NK-92 (cell line): ENCODE data around the gene PAK1.

ENCODE experiments used
- DNase-seq: peaks from one replicate; lab custom pipeline; 2025; ENCODE audit not compliant: unreplicated experiment; lab: John Stamatoyannopoulos, UW

The PAK1 gene

DNA sequence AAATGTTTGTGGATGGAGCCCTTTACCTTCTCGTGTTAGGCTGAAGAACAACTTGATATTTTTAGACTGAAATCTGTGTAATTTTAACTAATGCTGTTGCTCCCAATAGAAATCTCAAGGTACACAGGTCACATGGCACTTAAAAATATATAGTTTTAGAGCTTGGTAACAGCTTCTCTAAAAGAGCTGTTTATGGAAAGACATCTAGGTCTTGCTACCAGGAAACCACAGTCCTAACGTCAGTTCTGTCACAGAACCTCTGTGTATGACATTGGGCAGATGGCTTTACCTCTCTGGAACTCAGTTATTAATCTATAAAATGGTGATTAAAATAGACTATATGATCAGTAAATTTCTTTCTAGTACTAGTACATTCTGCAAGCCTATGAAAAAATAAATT, 35.4 kb downstream of the PAK1 start:
- no peak for DNase-seq

DNA sequence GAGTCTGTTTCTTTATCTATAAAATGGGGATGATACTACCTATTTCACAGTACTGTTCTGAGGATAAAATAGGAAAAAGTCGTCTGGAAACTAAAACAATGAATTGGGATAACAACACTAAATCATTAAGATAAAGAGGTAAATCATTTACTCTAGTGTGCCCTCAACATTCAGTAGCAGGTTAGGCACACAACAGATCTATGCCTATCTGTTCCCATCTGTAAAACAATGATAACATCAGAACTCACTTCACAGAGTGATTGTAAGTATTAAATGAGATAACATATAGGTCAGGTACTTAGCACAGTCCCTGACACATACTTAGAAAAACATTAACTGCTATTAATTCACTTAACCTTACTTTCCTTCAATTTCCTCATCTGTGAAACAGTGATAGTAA, 36.9 kb downstream of the PAK1 start:
- no peak for DNase-seq

DNA sequence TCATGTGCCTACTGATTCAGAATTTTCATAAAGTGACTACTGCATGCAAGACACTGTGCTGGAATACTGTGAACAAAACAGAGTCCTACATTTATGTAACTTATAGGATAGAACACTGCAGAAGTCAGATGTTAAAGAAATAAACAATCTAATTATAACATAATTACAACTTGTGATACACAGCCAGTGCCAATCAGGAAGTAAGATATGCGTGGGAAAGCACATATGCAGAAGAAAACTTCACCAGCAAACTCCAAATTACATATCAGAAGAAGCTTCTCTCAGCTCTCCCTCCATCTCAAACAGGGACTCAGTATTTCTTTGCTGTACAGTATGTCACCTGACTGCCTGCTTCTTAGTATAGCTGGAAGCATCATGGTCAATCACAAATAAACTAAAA, 37.4 kb downstream of the PAK1 start:
- no peak for DNase-seq

DNA sequence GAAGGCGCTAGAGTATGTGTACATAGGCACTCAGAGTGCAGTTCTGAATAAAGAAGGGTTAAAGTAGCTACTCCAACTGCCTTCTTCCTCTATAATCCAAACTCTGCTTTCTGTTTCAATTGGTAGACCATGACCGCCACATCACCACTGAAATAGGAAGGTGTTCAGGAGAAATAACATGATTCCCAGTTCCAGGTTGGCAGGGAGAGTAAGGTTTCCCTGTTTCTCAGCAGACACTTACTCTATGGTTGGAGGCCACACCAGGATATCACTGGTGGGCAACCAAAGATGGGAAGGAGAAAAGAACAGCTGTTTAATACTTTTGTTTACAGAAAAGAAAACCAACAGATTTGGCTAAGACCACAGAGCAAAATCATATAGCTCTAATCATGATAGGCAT, 37.9 kb downstream of the PAK1 start:
- no peak for DNase-seq

DNA sequence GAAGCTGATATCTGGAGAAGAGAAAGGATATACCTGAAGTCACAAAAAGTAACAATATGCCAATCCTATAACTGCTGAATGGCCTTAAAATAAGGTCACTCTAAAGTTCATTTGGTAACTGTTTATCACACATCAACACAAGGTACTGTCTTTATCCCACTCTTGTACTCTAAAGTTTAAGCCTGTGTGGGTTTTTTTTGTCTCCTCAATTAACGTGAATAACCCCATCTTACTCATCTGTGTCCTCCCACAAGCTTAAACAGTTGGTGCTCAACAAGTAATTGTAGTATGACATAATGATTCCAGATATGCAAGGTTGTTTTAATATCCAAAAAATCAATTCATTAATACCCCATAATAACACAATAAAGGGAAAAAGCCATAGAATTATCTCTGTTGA, 42.1 kb downstream of the PAK1 start:
- no peak for DNase-seq

DNA sequence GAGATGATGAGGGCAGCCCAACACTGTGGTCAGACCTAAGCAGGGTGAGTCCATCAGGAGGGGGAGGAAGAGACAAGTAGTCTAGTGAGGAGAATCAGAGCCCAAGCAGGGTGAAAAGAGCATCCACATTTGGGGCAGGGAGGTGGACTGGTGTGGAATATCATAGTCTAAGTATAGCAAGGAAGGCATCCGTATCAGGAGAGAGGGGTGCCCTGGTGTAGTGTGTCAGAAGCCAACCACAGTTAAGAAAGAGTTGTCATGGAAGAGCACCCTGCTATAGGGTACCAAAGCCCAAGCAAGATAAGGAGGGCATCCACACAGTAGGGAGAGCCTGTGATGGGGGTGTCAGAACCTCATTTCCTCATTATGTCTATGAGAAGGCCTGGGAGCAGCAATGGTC, 45.3 kb downstream of the PAK1 start:
- DNase-seq, result no peak

DNA sequence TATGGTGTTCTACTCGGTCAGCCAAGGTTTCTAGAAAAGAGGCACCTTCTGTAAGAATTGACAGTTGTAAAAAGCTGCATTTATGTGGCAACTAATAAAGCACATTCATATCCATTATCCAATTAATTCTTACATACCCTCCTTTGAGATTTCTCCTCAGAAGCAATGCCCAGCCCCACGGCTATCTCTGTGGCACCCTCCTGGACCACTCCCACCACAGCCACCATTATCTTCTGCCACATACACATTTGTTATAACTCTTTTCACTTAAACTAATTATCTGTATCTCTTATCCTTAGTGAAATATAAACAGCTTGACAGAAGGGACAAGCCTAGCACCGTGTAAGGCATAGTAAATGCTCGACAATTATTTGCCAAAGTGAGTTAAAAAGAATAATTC, 48.5 kb downstream of the PAK1 start:
- DNase-seq, result no peak

DNA sequence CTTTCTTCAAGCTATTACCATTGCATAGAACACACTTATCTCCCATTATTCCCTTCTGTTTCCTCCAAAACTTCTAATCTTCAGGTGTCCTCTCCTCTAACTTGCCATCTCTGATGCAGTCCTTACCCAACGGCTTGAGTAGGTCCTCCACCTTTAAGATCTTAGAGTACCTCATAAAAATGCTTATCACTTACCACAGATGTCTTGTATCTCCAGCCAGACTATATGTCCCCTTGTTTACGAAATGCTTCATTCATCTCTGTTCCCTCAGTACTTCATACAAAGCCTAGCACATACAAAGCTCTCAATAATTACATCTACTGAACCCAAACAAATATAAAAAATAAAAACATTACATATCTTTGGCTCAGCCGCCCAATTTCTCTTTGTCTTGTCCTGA, 49.2 kb downstream of the PAK1 start:
- no peak for DNase-seq

DNA sequence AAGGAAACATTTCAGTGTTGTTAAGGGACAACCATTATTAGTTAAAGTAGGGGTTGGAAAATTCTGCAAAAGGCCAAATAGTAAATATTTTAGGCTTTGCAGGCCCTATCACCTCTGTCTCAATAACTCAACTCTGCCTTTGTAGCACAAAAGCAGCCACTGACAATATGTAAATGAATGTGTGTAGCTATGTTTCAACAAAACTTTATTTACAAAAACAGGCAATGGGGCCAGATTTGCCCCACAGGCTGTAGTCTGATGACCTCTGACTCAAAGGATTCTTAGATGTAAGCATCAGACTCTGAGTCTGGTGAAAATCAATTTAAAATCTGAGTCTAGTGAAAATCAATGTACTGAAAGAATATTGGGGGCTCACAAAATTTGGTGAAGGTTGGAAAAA, 50.3 kb downstream of the PAK1 start:
- no peak for DNase-seq

DNA sequence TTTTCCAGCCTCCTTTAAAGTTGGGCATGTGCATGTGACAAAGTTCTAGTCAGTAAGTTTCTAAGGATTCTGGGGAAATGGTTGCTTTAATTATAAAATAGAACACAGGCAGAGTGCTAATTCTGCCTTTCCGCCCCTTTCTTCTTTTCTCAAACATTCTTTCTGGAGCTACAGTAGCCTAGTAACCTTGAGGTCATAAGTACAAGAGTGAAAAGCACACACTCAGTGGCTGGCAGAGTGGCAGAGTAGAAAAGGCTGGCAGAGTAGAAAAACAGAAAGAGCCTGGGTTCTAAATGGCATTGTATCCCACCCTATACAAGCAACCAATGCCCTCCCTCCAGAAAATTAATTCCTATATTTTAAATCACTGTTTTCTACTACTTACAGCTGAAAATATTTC, 51.2 kb downstream of the PAK1 start:
- DNase-seq, result no peak

DNA sequence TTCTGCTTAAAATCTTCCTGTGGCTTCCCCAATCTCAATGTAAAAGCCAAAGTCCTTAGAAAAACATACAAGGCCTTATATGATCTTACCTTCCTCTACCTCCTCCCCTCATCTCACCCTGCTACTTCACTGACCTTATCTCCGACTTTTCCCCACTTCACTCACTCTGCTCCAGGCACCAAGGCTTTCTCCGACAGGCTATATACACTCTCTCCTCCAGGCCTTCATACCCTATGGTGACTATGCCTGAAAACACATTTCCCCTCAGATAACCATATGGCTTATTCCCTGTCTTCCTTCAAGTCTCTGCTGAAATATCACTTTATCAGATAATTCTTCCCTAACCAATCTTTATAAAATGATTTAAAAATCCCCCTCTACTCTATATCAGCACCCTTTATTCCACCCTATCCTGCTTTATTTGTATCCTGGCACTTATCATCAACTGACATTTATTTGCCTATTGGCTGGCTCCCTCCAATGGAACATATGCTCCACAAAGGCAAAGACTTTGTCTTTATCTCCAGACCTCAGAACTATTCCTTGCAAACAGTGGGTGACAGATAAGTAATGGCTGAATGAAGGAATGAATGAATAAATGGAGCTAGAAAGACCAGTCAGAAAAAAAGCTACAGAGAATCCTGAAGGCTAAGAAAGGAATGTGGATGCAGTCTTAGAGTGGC, 52.7 kb downstream of the PAK1 start:
- no peak for DNase-seq

DNA sequence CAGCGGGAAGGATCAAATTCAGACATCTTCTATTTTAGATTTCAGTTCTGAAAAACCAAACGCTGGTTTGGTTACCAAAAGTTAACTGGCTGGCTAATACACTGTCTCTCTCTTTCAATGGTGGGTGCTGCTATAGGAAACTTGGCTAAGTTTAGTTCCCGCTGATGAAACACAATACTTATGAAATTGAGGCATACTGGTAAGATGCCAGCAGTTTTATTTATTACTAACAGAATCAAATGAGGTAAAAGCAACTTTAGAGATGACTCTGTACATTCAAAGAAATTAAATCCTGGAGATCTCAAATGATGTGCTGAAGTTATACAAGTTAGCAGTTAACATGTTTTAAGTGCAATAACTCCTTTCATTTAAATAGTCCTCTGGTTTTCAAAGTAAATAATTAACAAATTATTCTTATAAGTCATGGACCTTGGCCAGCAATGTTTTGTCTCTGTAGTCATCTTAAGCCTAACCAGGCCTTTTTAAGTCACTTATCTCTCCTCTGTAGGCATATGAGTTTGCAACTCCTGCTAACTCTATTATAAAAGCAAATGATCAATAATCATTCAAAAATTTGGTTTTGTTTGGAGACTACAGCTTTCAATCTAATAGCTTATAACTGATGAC, 54.8 kb downstream of the PAK1 start:
- no peak for DNase-seq

DNA sequence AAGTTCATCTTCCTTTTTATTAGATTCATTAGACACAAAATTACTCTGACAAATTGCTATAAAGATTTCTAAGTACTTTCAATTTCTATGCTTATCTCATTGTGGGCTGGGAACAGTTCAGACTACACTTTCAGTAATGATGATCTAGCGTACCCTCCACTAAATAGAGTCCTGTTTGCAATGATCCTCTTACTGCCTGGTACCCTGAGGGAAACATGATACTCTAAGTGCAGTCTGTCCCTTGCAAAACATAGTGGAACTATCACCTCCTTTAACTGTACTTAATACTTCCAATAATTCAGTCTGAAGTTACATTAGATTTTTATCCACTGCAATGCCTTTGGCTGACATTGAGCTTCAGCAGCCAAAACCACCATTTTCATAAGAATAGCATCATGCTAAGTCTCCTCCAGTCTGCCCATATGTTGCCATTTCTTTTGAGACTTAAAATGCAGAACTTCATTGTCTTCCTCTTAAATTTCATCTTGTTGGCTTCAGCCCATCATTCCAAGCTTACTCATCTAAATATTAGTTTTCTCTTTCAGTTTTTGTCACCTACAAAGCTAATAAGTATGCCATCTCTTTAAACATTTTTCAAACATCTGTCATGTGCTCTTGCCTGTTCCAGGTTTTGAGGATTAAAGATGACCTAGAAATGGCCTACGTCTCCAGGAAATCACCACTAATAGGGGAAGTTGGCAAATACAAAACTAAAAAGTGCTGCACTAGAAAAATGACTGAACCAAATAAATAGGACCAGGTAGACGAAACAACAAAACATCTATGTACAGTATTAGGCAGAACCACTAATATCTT, 55.5 kb downstream of the PAK1 start:
- DNase-seq, result no peak

DNA sequence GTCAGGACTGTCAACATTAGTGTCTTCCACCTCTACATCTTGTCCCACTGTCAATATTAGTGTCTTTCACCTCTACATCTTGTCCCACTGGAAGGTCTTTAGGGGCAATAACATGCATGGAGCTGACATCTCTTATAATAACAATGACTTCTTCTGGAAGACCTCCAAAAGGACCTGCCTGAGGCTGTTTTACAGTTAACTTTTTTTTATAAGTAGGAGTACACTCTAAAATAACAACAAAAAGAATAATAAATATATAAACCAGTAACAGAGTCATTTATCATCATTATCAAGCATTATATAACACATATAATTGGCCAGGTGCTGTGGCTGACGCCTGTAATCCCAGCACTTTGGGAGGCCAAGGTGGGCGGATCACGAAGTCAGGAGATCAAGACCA, 57.5 kb downstream of the PAK1 start:
- no peak for DNase-seq

DNA sequence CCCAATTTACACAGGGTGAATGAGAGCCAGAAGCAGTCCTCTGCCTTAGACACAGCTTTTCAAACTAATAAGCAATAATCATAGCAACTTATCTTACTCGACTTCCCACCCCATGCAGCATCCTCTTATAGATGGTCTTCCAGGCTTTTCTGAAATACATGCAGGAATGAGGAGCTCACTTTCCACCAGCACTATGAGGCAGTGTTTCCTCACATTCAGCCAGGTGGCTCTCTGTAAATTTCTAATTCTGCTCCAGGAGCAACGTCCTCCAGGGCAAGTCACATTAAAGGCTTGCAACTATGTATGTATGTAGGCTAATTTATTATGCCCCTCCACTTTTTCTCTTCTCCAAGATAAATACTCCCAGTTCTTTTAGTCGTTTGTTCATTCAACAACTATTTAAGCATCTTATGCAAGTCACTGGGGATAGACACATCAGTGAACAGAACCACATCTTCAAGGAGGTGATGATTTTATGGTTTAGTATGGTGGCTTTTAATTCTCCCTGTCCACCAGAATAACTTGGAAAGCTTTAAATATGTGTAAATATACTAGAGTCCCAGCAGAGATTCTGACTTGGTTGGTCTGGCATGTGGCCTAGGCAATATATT, 59.9 kb downstream of the PAK1 start:
- no peak for DNase-seq

DNA sequence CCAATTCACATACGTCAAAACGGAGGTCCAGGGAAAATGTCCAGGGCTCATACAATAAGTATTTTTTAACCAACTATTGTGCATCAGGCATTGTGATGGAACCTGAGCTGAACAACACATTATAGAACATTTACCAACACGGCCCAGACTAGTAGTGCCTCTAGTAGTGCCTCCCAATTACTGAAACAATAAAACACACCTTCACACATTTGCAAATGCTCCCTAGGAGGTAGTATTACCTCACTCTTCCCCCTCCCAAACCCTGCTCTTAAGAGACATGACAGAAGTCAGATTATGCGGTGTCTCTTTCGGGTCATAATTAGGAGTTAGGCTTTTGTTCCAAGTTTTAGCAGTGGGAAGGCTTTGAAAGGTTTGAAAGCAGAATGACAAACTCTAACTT, 61.1 kb downstream of the PAK1 start:
- DNase-seq, result no peak

DNA sequence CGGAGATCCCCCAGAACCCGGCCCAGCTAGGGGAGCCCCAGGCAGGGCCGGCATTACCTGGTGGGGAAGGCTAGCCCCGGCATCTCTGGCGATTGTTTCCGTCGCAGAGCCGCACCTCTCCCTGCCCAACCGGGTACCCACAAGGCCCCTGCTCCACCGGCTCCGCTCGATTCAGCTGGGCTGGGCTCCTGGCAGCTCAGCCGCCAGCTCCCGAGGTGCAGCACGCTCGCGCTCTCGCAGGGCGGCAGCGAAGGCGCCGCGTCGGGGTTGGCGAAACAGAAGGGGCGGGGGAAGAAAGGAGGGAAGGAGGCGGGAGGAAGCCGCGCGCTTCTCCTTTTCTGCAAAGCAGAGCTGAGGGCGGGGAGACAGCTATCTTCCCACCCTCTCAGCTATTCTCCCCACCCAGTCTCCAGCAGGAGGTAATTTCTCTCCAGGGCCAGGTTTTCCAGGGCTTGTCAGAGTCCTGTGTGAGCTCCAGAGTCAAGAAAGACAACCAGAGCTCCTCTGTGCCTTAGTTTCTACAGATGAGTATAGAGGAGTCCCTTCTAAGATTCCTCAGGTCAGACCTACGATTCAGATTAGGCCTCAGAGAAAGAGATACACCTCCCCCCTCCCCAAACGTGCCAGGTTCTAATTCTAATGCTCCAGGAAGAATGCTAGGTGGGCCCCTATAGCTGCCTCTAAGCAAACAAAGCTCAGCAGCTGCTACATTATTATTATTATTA, 62.0 kb downstream of the PAK1 start:
- DNase-seq, result no peak

DNA sequence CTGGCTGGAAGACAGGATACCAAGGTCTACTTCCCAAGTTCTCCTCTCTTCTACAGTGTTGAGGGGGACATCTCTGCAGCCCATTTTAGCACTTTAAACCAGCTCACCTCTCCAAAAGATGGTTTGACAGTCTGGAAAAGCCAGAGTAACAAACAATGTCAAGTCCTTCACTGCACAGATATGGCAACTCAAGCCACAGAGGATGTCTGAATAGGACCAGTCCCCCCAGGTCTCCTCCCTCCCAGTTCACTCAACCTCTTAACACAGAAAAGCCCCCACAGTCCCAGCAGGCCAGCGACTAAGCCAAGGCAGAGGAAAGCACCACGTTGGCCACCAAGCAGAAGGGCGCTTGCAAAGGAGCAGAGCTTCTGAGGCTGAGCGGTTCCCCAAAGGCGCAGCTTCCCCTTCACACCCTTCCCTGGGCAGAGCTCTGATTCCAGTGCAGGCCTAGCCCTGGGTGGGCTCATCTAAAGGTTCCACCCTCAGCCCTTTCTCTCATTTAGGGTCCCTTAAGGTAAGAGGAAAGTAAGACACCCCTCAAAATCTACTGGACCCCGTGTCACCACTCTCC, 62.7 kb downstream of the PAK1 start:
- DNase-seq, result no peak

DNA sequence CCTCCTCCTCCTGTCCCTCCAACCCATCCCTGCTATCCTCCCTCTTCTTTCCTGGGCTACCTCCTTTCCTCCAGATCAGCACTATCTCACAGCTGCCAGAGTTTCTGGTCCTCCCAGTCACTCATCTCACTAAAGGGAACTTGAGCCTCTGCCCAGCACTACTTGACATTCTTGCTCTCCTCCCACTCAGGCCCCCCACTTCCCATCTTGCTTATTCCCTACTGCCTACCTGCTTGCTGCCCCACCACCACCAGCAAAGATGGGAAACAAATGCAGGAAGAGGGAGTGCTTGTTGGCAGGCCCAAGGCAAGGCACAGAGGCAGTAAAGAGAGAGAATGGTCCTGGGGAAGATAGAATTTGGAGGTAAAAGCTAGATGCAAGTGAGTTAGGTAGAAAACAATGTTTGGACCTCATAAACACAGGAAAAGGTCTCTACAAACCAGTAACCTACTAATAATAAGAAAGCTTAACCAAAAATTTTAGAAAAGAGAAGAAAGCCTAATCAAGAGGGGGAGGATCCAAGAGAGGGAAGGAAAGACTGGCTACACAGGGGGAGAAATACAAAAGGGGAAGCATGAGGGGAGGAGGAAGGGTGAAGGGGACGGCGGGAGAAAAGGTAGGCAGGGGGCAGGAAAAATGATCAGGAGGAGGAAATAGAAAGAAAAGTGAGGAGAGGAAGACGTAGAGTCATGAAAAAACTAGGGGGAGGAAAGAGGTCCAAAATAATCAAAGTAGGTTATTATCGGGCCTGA, 63.6 kb downstream of the PAK1 start:
- no peak for DNase-seq

DNA sequence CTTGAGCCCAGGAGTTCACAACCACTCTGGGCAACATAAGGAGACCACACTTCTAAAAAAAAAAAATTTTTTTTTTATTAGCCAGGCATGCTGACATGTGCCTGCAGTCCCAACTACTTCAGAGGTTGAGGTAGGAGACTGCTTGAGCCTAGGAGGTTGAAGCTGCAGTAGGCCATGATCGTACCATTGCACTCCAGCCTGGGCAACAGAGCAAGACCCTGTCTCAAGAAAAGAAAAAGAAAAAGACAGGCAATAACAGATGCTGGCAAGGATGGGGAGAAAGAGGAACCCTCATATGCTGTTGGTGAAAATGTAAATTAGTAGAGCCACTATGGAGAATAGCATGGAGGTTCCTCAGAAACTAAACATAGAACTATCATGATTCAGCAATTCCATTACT, 64.8 kb downstream of the PAK1 start:
- no peak for DNase-seq
